ENCODE measurements around the gene DHX32.

GRCh38 chr10:125845617-125846016, 35.5 kb downstream of the DHX32 start:
- TF ChIP-seq TAF1 (IDR thresholded peaks at IDR 0.05; ENCODE audit: low read depth, low read length), result no peak
- no peak for TF ChIP-seq POLR2A (IDR thresholded peaks at IDR 0.05; ENCODE audit: low read depth, low read length)

Data from GM12891 (cell line).